Adipocyte (in vitro differentiated cells): ENCODE results near the gene LYL1.

Experiments
- DNase-seq: peaks from one replicate; pipeline ENCODE4 v3.0.0-alpha.2; 2015; ENCODE audit warnings: low read depth
- H3K27me3 ChIP-seq: replicated peaks from 2 replicates; pipeline ENCODE4 v1.7.0; 2013; ENCODE audit warnings: mild to moderate bottlenecking, low read length, moderate library complexity; ENCODE audit not compliant: control insufficient read depth, insufficient read depth
- H3K36me3 ChIP-seq: 2 replicates; pipeline ENCODE4 v1.7.0; 2013; ENCODE audit warnings: low read length, mild to moderate bottlenecking, moderate library complexity; ENCODE audit not compliant: control insufficient read depth, insufficient read depth, severe bottlenecking
- H3K4me1 ChIP-seq: 2 replicates; pipeline ENCODE4 v1.7.0; 2013; ENCODE audit warnings: mild to moderate bottlenecking, low read length, moderate library complexity; ENCODE audit not compliant: control insufficient read depth, insufficient read depth
- H3K4me3 ChIP-seq: 2 replicates; pipeline ENCODE4 v1.7.0; 2013; ENCODE audit warnings: mild to moderate bottlenecking, low read length, moderate library complexity
- H3K9ac ChIP-seq: 2 replicates; pipeline ENCODE4 v1.7.0; 2013; ENCODE audit warnings: mild to moderate bottlenecking, low read length, moderate library complexity
- H3K9me3 ChIP-seq: 2 replicates; pipeline ENCODE4 v1.7.0; 2013; ENCODE audit warnings: mild to moderate bottlenecking, low read length, moderate library complexity; ENCODE audit not compliant: control insufficient read depth

LYL1 gene

DNA sequence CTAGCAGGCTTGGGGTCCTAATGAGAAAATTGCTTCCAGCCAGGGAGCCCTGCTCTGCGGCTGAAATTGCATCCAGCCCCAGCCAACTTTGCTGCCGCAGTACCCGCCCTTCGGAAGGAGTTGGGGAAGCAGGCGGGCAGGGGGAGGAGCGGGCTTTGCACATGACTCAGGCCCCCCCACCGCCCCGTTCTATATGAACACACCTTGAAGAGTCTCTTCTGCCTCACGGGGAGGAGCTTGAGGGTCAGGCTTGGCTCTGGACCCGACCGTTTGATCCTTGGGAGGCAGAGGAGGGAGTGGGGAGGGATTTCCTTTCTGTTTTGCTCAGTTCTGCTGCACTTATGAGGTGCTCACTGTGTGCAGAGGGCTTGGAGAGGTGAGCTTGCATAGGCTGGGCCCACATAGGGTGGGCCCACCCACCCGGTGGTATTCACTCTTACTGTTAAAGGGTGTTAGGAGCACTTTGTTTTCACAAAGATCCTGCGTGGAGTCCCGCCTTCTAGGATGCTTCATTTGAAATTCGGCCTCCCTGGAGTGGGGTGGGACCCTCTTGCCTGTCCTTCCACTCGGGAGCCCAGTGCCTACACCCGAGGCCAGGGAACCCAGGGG lies 46.5 kb downstream of the LYL1 start:
- DNase-seq, result peak; percentile 83
- no peaks in the 10 kb centered on the region for H3K36me3 ChIP-seq
- H3K9me3 ChIP-seq, result no peaks in the 10 kb centered on the region
- peaks cover 96% of the 10 kb centered on the region for H3K4me1 ChIP-seq
- H3K4me3 ChIP-seq, result peak overlapping the region; percentile 67
- peak overlapping the region; percentile 96 for H3K9ac ChIP-seq
- no peaks in the 10 kb centered on the region for H3K27me3 ChIP-seq

DNA sequence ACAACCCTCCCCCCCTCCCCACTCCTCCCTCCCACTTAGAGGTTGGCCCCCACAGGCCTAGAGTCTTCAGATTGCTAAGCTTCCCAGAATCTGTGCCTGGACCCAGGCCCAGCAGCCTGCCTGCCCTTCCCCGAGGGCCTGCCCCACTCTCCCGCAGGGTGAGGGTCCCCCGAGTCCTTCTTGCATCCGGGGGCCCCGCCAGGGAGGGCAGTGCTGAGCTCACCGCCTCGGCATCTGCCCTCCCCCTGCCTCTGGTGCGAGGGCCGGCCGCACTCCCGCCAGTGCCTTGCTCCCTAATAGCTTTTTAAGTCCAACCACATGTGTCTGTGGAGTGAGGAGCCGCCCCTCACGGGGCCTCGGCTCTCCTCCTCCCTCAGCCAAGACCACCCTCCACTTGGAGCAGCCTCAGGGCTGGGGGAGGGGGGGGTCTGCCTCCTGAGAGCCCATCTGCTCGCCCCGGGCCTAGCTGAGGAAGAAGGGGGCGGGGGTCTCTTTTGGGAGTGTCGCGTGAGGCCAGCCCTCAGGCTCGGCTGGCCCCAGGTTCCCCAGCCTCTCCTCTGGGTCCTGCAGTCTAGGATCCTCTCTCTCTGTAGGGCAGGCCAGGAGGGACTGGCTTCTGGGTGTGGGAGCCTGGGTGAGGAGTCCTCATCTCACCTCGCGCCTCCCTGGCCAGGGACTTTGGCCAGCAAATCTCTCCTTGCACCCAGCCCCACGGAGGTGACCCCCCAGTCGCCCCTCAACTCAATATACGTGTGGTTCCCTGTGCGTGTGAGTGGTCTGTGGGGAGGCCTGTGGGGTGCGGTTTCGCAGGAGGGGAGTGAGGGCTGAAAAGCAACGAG lies 47.2 kb downstream of the LYL1 start:
- Histone ChIP-seq H3K4me1 (peaks cover 96% of the 10 kb centered on the region), H3K4me3 (peak overlapping the region; percentile 67), H3K27me3 (no peaks in the 10 kb centered on the region), H3K9ac (peak overlapping the region; percentile 96), H3K9me3 (no peaks in the 10 kb centered on the region), H3K36me3 (no peaks in the 10 kb centered on the region)
- peak; percentile 96 for DNase-seq

DNA sequence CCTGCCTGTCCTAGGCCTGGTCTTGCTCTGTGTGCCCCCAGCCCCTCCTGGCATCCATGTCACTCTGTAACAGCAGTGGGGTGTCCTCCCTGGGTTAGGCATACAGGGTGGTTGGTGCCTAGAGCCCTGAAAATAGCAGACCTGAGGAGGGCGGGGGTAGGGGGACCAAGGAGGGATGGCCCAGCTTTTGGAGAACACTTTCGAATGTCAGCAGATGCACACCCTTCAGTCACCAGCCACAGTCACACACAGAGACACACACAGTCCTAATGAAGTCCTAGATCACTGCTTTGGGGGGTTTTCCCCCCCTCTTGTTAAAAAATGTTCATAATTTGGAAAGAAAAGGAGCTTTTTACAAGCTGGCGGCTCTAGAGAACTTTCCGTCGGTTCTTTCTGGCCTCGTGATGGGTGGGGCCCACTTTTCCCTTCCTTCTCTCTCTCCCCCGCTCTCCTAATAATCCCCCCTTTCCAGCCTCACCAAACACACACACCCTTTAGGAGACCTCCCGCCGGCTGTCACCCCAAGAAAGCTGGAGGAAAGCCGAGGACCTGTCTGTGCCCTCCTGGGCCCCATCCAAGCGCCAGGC lies 47.9 kb downstream of the LYL1 start:
- no peaks in the 10 kb centered on the region for H3K9me3 ChIP-seq
- DNase-seq, result no peak
- H3K36me3 ChIP-seq, result no peaks in the 10 kb centered on the region
- peaks cover 96% of the 10 kb centered on the region for H3K4me1 ChIP-seq
- peak overlapping the region; percentile 91 for H3K9ac ChIP-seq
- peak overlapping the region; percentile 39 for H3K4me3 ChIP-seq
- no peaks in the 10 kb centered on the region for H3K27me3 ChIP-seq

DNA sequence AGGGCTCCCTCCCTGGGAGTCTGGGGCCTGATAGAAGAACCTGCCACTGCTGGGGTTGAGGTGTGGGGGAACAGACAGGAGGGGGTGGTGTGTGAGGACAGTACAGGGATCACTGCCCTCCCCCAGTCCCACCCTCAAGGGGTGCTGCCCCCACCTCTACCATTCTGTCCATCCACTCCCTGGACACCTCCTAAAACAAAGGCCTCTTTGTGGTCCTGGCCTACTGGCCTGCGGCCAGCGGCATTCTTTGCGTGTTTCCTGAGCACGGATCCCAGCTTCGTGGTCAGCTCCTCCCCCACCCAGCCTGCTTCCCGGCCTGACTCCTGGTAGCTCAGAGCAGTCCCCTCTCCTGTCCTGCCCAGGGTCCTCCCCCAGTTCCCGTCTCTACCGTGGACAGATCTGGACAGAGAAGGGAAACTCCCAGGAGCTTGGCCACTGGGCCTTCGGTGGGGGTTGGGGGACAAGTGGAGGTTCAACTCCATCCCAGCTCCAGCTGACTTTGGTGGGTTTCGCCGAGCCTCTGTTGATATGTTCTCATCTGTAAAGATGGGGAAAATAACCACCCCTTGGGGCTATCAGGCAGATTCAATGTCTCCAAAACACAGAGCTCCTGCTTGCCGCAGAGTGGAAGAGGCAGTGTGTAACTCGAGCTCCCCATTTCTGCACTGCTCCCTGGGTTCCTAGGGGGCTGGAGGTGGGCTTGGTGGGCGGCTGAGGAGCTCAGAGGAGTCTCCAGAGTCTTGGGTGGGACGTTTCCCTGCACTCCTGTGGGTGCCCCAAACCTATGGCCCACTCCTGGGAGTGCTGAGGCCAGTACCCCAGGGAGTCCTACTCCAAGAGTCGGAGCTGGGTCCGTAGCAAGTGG lies 48.7 kb downstream of the LYL1 start:
- H3K4me1 ChIP-seq, result peaks cover 90% of the 10 kb centered on the region
- no peaks in the 10 kb centered on the region for H3K36me3 ChIP-seq
- no peaks in the 10 kb centered on the region for H3K9me3 ChIP-seq
- H3K4me3 ChIP-seq, result peak overlapping the region; percentile 39
- DNase-seq, result peak; percentile 91
- H3K9ac ChIP-seq, result peak overlapping the region; percentile 91
- H3K27me3 ChIP-seq, result no peaks in the 10 kb centered on the region

DNA sequence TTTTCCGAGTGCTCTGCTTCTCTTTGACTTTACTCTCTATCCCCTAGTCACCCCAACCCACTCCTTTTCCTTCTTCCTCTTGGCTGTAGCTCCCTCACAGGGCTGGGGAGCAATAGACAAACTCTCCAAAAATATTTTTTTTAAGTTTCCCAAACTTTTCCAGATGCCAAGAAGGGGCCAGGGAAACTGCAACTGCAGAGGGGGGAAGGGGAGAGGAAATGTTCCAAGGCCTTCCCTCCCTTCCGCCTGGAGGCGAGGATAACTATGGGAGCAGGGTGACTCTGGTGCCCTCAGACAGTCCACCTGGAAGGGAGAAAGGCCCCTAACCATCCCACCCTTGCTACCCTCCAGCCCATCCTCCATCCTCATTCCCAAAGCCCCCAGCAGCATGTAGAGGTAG lies 49.4 kb downstream of the LYL1 start:
- Histone ChIP-seq H3K9me3 (no peaks in the 10 kb centered on the region), H3K4me1 (peaks cover 83% of the 10 kb centered on the region), H3K36me3 (no peaks in the 10 kb centered on the region), H3K27me3 (no peaks in the 10 kb centered on the region), H3K4me3 (peak overlapping the region; percentile 39), H3K9ac (peak overlapping the region; percentile 91)
- DNase-seq, result peak; percentile 25

DNA sequence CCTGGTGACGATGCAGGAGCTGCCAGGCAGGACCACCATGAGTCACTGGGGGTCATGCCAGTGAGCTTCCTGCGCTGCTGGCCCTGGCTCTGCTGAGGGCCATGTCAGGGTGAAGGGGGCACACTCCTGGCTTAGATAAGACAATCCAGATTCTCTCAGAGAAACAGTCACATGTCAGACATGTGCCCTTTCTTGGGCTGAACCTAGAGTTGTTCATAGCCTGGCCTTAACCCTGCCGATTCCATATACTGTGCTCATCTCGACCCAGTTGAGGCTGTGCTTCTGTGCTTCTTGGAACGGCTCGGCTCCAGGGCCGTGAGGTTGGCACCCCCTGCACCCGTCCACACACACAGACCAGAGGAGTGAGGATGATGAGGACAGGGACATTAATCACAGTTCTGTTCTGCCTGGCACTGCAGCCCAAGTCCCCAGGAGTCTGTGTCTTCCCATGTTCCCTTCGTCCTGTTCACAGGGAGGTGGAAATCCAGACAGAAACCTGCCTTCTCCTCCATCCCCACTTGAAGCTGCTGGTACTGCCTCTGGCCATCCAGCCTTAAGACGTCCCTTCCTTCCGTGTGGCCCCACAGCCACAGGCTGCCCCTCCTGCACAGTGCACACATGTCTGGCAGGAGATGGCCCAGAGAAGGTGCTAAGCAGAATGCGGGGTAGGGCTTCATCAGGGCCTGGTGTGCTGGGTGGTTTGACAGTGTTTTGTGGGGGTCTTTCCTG lies 50.0 kb downstream of the LYL1 start:
- peaks cover 76% of the 10 kb centered on the region for H3K4me1 ChIP-seq
- peaks cover 5% of the 10 kb centered on the region for H3K36me3 ChIP-seq
- H3K9me3 ChIP-seq, result no peaks in the 10 kb centered on the region
- peak overlapping the region; percentile 91 for H3K9ac ChIP-seq
- H3K27me3 ChIP-seq, result no peaks in the 10 kb centered on the region
- no peak for DNase-seq
- no peak overlapping the region for H3K4me3 ChIP-seq

DNA sequence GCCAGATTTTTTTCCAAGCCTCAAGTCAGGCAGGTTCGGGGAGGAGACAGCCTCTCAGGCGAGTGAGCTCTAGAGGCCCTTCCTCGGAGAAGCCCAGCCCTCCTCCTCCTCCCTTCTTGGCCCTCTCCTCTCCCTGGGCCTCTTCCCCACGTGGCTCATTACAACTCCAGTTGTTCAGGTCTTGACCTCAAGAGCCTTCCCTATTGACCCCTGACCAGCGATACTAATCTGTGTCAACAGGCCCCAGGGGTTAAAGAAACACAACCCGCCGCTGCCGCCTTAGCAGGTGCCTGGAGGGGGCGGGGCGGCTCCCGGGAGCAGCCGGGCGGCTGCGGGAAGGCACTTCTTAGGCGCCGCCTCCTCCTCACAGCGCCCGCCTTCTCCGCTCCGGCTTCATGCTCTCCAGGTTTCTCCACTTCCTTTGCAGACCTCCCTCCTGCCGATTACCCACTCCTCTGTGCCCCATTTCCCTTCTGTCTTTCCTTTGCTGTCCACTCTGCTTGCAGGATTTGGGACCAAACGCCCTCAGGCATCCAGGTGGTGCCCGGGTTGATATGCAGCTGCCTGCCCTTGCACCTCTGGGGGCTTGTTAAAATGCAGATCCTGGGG lies 51.0 kb downstream of the LYL1 start:
- Histone ChIP-seq H3K27me3 (no peaks in the 10 kb centered on the region), H3K9ac (peak overlapping the region; percentile 91), H3K4me1 (peaks cover 67% of the 10 kb centered on the region), H3K4me3 (peak overlapping the region; percentile 2), H3K36me3 (peaks cover 9% of the 10 kb centered on the region), H3K9me3 (no peaks in the 10 kb centered on the region)
- DNase-seq, result peak; percentile 34

DNA sequence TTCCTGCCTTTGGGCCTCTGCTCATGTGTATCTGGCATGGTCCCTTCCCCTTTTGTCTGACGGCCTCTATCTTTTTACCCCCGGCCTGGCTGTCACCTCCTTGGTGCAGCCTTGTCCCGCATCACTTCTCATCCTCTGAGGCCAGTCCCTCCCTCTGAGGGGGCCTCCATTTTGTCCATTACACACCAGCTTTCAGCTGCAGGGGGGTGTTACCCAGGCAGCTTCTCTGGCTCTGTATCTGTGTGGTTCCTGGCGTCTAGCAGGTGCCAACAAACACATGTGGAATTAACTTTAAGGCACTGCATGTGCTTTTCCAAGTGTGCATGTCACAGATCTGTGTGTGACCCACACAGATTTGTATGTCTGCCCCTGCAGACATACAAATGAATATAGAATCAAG lies 52.4 kb downstream of the LYL1 start:
- H3K27me3 ChIP-seq, result no peaks in the 10 kb centered on the region
- no peak for DNase-seq
- no peaks in the 10 kb centered on the region for H3K9me3 ChIP-seq
- H3K9ac ChIP-seq, result peak overlapping the region; percentile 91
- H3K4me3 ChIP-seq, result no peak overlapping the region
- H3K36me3 ChIP-seq, result peaks cover 13% of the 10 kb centered on the region
- peaks cover 60% of the 10 kb centered on the region for H3K4me1 ChIP-seq
